Astrocyte (in vitro differentiated cells and primary cell): ENCODE measurements around the gene MOK. TPM values are rescaled to one million over a fixed set of nuclear protein-coding genes. Genes with fewer than 3 reads are reported as not detected.

Source experiments
- DNase-seq: peaks from one replicate; pipeline ENCODE4 v3.0.0-alpha.2; 2010; ENCODE audit warnings: low read depth
- FAIRE-seq: peaks from 2 replicates; lab custom pipeline; 2011; peaks lifted over from hg19 to GRCh38; lab: Jason Lieb, UNC
- H2AFZ ChIP-seq: 2 replicates; pipeline ENCODE4 v1.6.0; 2012; ENCODE audit warnings: low read depth, low read length, inconsistent platforms
- H3K27ac ChIP-seq: 2 replicates; pipeline ENCODE4 v1.5.1; 2011; ENCODE audit warnings: low read depth, low read length, inconsistent platforms
- H3K27me3 ChIP-seq: 2 replicates; pipeline ENCODE4 v1.6.0; 2011; ENCODE audit warnings: low read length, inconsistent platforms; ENCODE audit not compliant: insufficient read depth
- H3K36me3 ChIP-seq: 2 replicates; pipeline ENCODE4 v1.5.1; 2011; ENCODE audit warnings: low read length, inconsistent platforms; ENCODE audit not compliant: insufficient read depth
- H3K4me1 ChIP-seq: 2 replicates; pipeline ENCODE4 v1.5.1; 2011; ENCODE audit warnings: low read length, inconsistent platforms; ENCODE audit not compliant: insufficient read depth
- H3K4me2 ChIP-seq: 2 replicates; pipeline ENCODE4 v1.6.0; 2012; ENCODE audit warnings: low read length, inconsistent platforms
- H3K4me3 ChIP-seq: 2 replicates; pipeline ENCODE4 v1.5.1; 2011; ENCODE audit warnings: low read depth, mild to moderate bottlenecking, low read length, inconsistent platforms; ENCODE audit not compliant: insufficient read depth
- H3K79me2 ChIP-seq: 2 replicates; pipeline ENCODE4 v1.6.0; 2012; ENCODE audit warnings: mild to moderate bottlenecking, low read length, inconsistent platforms; ENCODE audit not compliant: insufficient read depth
- H3K9ac ChIP-seq: 2 replicates; pipeline ENCODE4 v1.6.0; 2012; ENCODE audit warnings: mild to moderate bottlenecking, low read length, inconsistent platforms
- H3K9me3 ChIP-seq: 2 replicates; pipeline ENCODE4 v1.5.1; 2012; ENCODE audit warnings: low read depth, mild to moderate bottlenecking, low read length, inconsistent platforms; ENCODE audit not compliant: insufficient read depth
- H4K20me1 ChIP-seq: 2 replicates; pipeline ENCODE4 v1.6.0; 2012; ENCODE audit warnings: low read length, inconsistent platforms; ENCODE audit not compliant: insufficient read depth
- H3K27ac Mint-ChIP-seq: one replicate; pipeline ENCODE4 v1.8.0; 2021; ENCODE audit warnings: mild to moderate bottlenecking, mixed read lengths; ENCODE audit not compliant: unreplicated experiment
- H3K27me3 Mint-ChIP-seq: one replicate; pipeline ENCODE4 v1.8.0; 2021; ENCODE audit warnings: low read depth, mixed read lengths; ENCODE audit not compliant: unreplicated experiment
- H3K36me3 Mint-ChIP-seq: one replicate; pipeline ENCODE4 v1.8.0; 2021; ENCODE audit warnings: low read depth, mixed read lengths; ENCODE audit not compliant: unreplicated experiment
- H3K4me1 Mint-ChIP-seq: one replicate; pipeline ENCODE4 v1.8.0; 2021; ENCODE audit warnings: low read depth, mixed read lengths; ENCODE audit not compliant: unreplicated experiment
- H3K4me3 Mint-ChIP-seq: one replicate; pipeline ENCODE4 v1.8.0; 2021; ENCODE audit warnings: mild to moderate bottlenecking, moderate library complexity, mixed read lengths; ENCODE audit not compliant: unreplicated experiment
- H3K9me3 Mint-ChIP-seq: one replicate; pipeline ENCODE4 v1.8.0; 2021; ENCODE audit warnings: mild to moderate bottlenecking, mixed read lengths; ENCODE audit not compliant: unreplicated experiment
- EZH2 ChIP-seq: IDR thresholded peaks from 2 replicates; pipeline ENCODE4 v1.6.1; 2012; ENCODE audit warnings: mild to moderate bottlenecking, low read length, inconsistent platforms; ENCODE audit not compliant: insufficient read depth
- total RNA-seq: library from RNA; stranded (reverse); gene quantifications from 2 replicates; pipeline ENCODE4 v1.2.1, GENCODE V29; 2021
- TF ChIP-seq, protein P1 (sequence below): IDR thresholded peaks from 2 replicates; pipeline ENCODE4 v1.5.1; 2011; ENCODE audit warnings: low read depth, mild to moderate bottlenecking, inconsistent platforms, low read length, moderate library complexity; ENCODE audit not compliant: insufficient read depth

Gene MOK
- total RNA-seq, 1 donor from 2014 or later: 9.3 TPM

- Mint-ChIP-seq H3K36me3 (peaks cover 10% of the 10 kb centered on the region), H3K27me3 (no peaks in the 10 kb centered on the region), H3K4me3 (no peak overlapping the region), H3K9me3 (peaks cover 3% of the 10 kb centered on the region), H3K27ac (no peak overlapping the region), H3K4me1 (no peaks in the 10 kb centered on the region)
- Histone ChIP-seq H3K27ac (no peak overlapping the region), H2AFZ (no peak overlapping the region), H4K20me1 (no peaks in the 10 kb centered on the region), H3K36me3 (peaks cover 6% of the 10 kb centered on the region), H3K9ac (no peak overlapping the region), H3K9me3 (no peaks in the 10 kb centered on the region), H3K4me3 (no peak overlapping the region), H3K4me2 (peak overlapping the region; percentile 45), H3K79me2 (peaks cover 67% of the 10 kb centered on the region), H3K27me3 (no peaks in the 10 kb centered on the region), H3K4me1 (peaks cover 29% of the 10 kb centered on the region)
- DNase-seq (no peak), FAIRE-seq (no peak)
- TF ChIP-seq, protein P1, sequence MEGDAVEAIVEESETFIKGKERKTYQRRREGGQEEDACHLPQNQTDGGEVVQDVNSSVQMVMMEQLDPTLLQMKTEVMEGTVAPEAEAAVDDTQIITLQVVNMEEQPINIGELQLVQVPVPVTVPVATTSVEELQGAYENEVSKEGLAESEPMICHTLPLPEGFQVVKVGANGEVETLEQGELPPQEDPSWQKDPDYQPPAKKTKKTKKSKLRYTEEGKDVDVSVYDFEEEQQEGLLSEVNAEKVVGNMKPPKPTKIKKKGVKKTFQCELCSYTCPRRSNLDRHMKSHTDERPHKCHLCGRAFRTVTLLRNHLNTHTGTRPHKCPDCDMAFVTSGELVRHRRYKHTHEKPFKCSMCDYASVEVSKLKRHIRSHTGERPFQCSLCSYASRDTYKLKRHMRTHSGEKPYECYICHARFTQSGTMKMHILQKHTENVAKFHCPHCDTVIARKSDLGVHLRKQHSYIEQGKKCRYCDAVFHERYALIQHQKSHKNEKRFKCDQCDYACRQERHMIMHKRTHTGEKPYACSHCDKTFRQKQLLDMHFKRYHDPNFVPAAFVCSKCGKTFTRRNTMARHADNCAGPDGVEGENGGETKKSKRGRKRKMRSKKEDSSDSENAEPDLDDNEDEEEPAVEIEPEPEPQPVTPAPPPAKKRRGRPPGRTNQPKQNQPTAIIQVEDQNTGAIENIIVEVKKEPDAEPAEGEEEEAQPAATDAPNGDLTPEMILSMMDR: no peak
These were observed 66.8 kb downstream of the MOK start for GRCh38 chr14:102238131-102238530.

GRCh38 chr14:102236026-102236425, 68.9 kb downstream of the MOK start:
- Histone ChIP-seq H3K79me2 (peaks cover 67% of the 10 kb centered on the region), H3K9me3 (no peaks in the 10 kb centered on the region)

DNA sequence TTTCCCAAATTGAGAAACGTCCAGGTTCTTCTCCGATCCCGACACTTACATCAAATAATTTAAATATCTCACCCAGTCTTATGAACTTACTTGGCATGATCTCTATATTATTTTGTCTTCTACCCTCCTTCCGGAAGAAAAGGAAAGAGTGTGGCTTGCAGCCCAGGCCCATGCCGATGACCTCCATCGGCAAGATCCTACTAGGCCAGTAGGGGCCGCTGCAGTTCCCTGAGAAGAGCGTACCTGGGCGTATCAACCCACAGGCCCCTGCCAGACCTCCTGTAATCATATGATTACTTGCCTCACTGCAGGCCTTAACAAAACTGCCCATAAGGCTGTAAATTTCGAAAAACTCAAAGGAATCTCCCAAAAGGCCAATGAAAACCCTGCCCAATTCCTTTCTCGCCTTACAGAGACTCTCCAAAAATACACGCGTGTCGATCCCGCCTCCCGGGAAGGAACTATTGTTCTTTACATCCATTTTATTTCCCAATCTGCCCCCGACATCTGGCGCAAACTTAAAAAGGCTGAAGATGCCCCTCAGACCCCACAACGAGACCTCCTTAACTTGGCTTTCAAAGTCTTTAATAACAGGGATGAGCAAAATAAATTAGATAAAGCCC, 69.6 kb downstream of the MOK start:
- DNase-seq (peak; percentile 77), FAIRE-seq (peak; percentile 76)
- Mint-ChIP-seq H3K4me1 (no peaks in the 10 kb centered on the region), H3K4me3 (no peak overlapping the region), H3K9me3 (peaks cover 2% of the 10 kb centered on the region), H3K27me3 (peaks cover 7% of the 10 kb centered on the region), H3K36me3 (peaks cover 7% of the 10 kb centered on the region), H3K27ac (no peak overlapping the region)
- Histone ChIP-seq H3K9me3 (no peaks in the 10 kb centered on the region), H3K4me3 (no peak overlapping the region), H2AFZ (peak overlapping the region; percentile 44), H3K27ac (peak overlapping the region; percentile 47), H3K27me3 (no peaks in the 10 kb centered on the region), H3K79me2 (peaks cover 67% of the 10 kb centered on the region), H3K4me2 (peak overlapping the region; percentile 76), H3K36me3 (peaks cover 19% of the 10 kb centered on the region), H4K20me1 (no peaks in the 10 kb centered on the region), H3K4me1 (peaks cover 23% of the 10 kb centered on the region), H3K9ac (peak overlapping the region; percentile 61)
- TF ChIP-seq, protein P1: peak; percentile 77
- no peak for TF ChIP-seq EZH2

More at GRCh38 chr14:102236026-102236425, 68.9 kb downstream of the MOK start:
- H3K9ac ChIP-seq: peak overlapping the region; percentile 61
- peaks cover 29% of the 10 kb centered on the region for H3K4me1 ChIP-seq
- H3K4me2 ChIP-seq: no peak overlapping the region
- FAIRE-seq (no peak), DNase-seq (no peak)
- H3K4me3 Mint-ChIP-seq: no peak overlapping the region
- peaks cover 14% of the 10 kb centered on the region for H3K36me3 ChIP-seq
- H3K27me3 ChIP-seq: no peaks in the 10 kb centered on the region
- H3K4me1 Mint-ChIP-seq: no peaks in the 10 kb centered on the region
- peaks cover 3% of the 10 kb centered on the region for H3K27me3 Mint-ChIP-seq
- peaks cover 3% of the 10 kb centered on the region for H3K9me3 Mint-ChIP-seq
- H3K4me3 ChIP-seq: no peak overlapping the region
- H4K20me1 ChIP-seq: no peaks in the 10 kb centered on the region
- peaks cover 12% of the 10 kb centered on the region for H3K36me3 Mint-ChIP-seq
- H3K27ac ChIP-seq: peak overlapping the region; percentile 47
- no peak overlapping the region for H3K27ac Mint-ChIP-seq
- TF ChIP-seq, protein P1: no peak
- TF ChIP-seq EZH2: no peak
- no peak overlapping the region for H2AFZ ChIP-seq
